ENCODE data around the gene ABRACL.

DNA sequence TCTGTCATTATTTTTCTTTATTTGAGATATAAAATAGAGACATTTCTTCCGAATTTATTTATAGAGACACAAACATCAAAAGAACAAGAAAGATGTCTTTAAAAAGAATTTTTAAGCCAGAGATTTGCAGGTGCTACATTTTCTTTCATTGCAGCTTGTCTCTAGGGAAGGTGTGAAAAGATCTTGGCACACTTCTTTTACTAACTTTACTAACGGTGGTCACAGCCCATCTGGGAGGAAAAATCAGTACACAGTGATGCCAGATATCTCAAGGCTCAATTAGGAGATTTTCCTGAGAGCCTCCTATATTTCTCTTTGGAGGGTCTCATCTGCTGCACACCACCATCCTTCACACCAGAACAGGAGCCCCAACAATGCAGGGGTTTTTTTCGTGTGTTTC is 29.5 kb downstream of the ABRACL start:
- no peak for TF ChIP-seq POLR2A (IDR thresholded peaks at IDR 0.05; ENCODE audit: low read length)
- no peak for TF ChIP-seq REST (IDR thresholded peaks at IDR 0.05)
- TF ChIP-seq SREBF2 (IDR thresholded peaks at IDR 0.05), result no peak
- TF ChIP-seq CTCF (IDR thresholded peaks at IDR 0.05), result no peak
- TF ChIP-seq ZFP36 (IDR thresholded peaks at IDR 0.05; ENCODE audit: borderline replicate concordance, partially characterized antibody), result no peak
- TF ChIP-seq TP53 (CRISPR knock-in tag; IDR thresholded peaks at IDR 0.05), result no peak
- no peak for TF ChIP-seq HMGXB4 (CRISPR knock-in tag; IDR thresholded peaks at IDR 0.05; ENCODE audit: borderline replicate concordance)
- TF ChIP-seq RAD21 (conservative IDR thresholded peaks at IDR 0.05 in 1 of 2, IDR thresholded peaks at IDR 0.05 in 1 of 2), result no peak

Data from A549 (cell line).